HepG2 (cell line): ENCODE results near the gene PTGES3. TPM values are rescaled to one million over a fixed set of nuclear protein-coding genes. Genes with fewer than 3 reads are reported as not detected.

Source experiments
- FOXO1 ChIP-seq: sonication (generic); formaldehyde crosslinking; IDR thresholded peaks from 2 replicates; pipeline ENCODE4 v1.4.0; 2020; ENCODE audit warnings: missing genetic modification reagents
- IKZF1 ChIP-seq: fragments of 450-650 bp; IDR thresholded peaks from 2 replicates; pipeline ENCODE4 v1.7.1; 2016
- KMT2B ChIP-seq: IDR thresholded peaks from 2 replicates; pipeline ENCODE4 v1.6.1; 2016; ENCODE audit warnings: missing genetic modification reagents, missing compliant biosample characterization
- MYC ChIP-seq: sonication (generic); formaldehyde crosslinking; IDR thresholded peaks from 2 replicates; pipeline ENCODE4 v1.9.0; 2021; ENCODE audit warnings: missing genetic modification reagents, borderline replicate concordance
- PITX1 ChIP-seq: sonication (generic); formaldehyde crosslinking; IDR thresholded peaks from 2 replicates; pipeline ENCODE4 v1.5.1; 2020; ENCODE audit warnings: mild to moderate bottlenecking, missing genetic modification reagents
- SSRP1 ChIP-seq: IDR thresholded peaks from 2 replicates; pipeline ENCODE4 v1.6.1; 2016; ENCODE audit warnings: control low read depth
- ZBTB3 ChIP-seq: sonication (generic); formaldehyde crosslinking; IDR thresholded peaks from 2 replicates; pipeline ENCODE4 v1.4.0; 2020; ENCODE audit warnings: low read depth, mild to moderate bottlenecking, moderate library complexity, missing genetic modification reagents, borderline replicate concordance
- ZBTB7B ChIP-seq: sonication (generic); formaldehyde crosslinking; IDR thresholded peaks from 2 replicates; pipeline ENCODE4 v1.4.0; 2020; ENCODE audit warnings: missing genetic modification reagents
- ZFP41 ChIP-seq: sonication (generic); formaldehyde crosslinking; IDR thresholded peaks from 2 replicates; pipeline ENCODE4 v1.4.0; 2020; ENCODE audit warnings: mild to moderate bottlenecking, missing genetic modification reagents, borderline replicate concordance
- ZFX ChIP-seq: sonication (generic); formaldehyde crosslinking; IDR thresholded peaks from 2 replicates; pipeline ENCODE4 v1.4.0; 2020; ENCODE audit warnings: mild to moderate bottlenecking, low read depth, missing genetic modification reagents, moderate library complexity
- ZNF235 ChIP-seq: sonication (generic); formaldehyde crosslinking; IDR thresholded peaks from 2 replicates; pipeline ENCODE4 v1.8.1; 2023; ENCODE audit warnings: mild to moderate bottlenecking, missing genetic modification reagents, borderline replicate concordance
- ZNF556 ChIP-seq: sonication (generic); formaldehyde crosslinking; IDR thresholded peaks from 2 replicates; pipeline ENCODE4 v1.4.0; 2020; ENCODE audit warnings: mild to moderate bottlenecking, missing genetic modification reagents, borderline replicate concordance
- ZNF563 ChIP-seq: sonication (generic); formaldehyde crosslinking; IDR thresholded peaks from 2 replicates; pipeline ENCODE4 v1.8.0; 2022; ENCODE audit warnings: mild to moderate bottlenecking, moderate library complexity, missing genetic modification reagents
- ZNF598 ChIP-seq: sonication (generic); formaldehyde crosslinking; IDR thresholded peaks from 2 replicates; pipeline ENCODE4 v1.5.1; 2020; ENCODE audit warnings: mild to moderate bottlenecking, missing genetic modification reagents, borderline replicate concordance
- ZNF652 ChIP-seq: IDR thresholded peaks from 2 replicates; pipeline ENCODE4 v1.6.1; 2016; ENCODE audit warnings: low read depth, borderline replicate concordance
- polyA plus RNA-seq, 8 experiments: library from polyadenylated mRNA; depleted of rRNA in 3 of 8; stranded (reverse) in 7 of 8; unstranded in 1 of 8; fragments of >200 nt; fragmentation: Illumina TruSeq in 4 of 8; extraction: Trizol in 4 of 8; gene quantifications; 2 replicates each; pipeline versions ENCODE4 v1.2.1 to v1.2.3, GENCODE V29; 2011 to 2016; ENCODE audit warnings: low read depth in 4 of 8, missing spikeins in 1 of 8, mixed read lengths in 1 of 8; ENCODE audit not compliant: insufficient read depth in 1 of 8
- total RNA-seq, 5 experiments: library from RNA; depleted of rRNA; stranded (reverse); fragments of >200 nt; fragmentation: Illumina TruSeq; extraction: Trizol; gene quantifications; 2 replicates each; pipeline ENCODE4 v1.2.3, GENCODE V29; 2016; ENCODE audit warnings: low read depth in 1 of 5
- TF ChIP-seq, protein P1 (sequence below): sonication (generic); formaldehyde crosslinking; IDR thresholded peaks from 2 replicates; pipeline ENCODE4 v1.8.1; 2023; ENCODE audit warnings: mild to moderate bottlenecking, missing genetic modification reagents, borderline replicate concordance
- TF ChIP-seq, protein P2 (sequence below): sonication (generic); formaldehyde crosslinking; IDR thresholded peaks from 2 replicates; pipeline ENCODE4 v1.9.0; 2022; ENCODE audit warnings: missing genetic modification reagents, mild to moderate bottlenecking, borderline replicate concordance
- TF ChIP-seq, protein P3 (sequence below): IDR thresholded peaks from 2 replicates; pipeline ENCODE4 v1.6.1; 2016; ENCODE audit warnings: low read depth, borderline replicate concordance
- TF ChIP-seq, protein P4 (sequence below): sonication (generic); formaldehyde crosslinking; IDR thresholded peaks from 2 replicates; pipeline ENCODE4 v1.8.0; 2022; ENCODE audit warnings: missing genetic modification reagents, mild to moderate bottlenecking, borderline replicate concordance
- TF ChIP-seq, protein P5 (sequence below): IDR thresholded peaks from 2 replicates; pipeline ENCODE4 v1.6.1; 2016; ENCODE audit warnings: low read depth, missing genetic modification reagents, missing compliant biosample characterization

The PTGES3 gene
- total and polyA plus RNA-seq, 2 of the 13 experiments (the other 11 are each of a cell fraction or from before 2014, with no cell fraction given), result 54.4 to 159 TPM

DNA sequence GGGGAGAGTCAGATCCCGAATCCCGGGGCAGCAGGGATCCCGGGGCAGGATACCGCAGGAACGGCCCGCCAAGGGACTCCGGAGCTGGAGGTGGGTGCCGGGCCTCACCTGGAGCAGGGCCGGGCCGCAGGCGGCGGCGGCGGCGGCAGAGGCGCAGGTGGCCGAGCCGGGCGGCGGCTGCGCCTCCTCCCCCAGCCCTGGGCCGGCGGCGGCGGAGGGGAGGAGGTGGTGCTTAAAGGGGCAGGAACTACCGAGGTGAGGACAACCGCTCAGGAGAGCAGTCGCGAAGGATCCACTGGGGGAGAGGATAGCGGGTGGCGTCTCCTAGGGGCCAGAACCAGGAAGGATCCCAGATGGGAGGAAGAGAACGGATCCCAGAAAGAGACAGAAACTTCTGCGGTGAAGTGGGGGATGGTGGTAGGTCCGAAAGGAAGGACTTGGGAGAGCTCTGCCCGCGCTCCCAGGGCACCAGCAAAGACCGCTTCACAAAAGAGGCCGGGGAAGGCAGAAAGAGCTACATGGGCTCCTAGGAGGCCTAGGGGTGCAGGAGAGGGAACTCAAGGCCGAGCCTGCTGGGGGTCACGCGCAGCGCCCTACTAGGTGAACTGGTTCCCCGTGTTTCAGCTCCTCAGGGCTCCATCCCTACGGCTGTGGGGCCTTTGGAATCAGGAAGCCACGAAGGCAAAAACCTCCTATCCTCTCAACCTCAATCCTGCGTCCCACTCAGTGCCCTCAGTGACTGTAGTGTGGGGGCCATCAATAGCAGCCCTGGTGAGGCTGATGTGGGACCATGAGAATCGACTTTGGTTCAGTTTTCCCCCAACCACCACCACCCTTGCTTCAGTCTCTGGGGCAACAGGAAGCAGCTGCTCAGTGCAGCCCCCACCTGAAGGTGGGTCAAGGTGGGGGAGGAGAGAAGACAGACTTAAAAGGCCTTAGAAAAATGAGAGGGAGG, 53.0 kb downstream of the PTGES3 start (continued):
- TF ChIP-seq, protein P1, sequence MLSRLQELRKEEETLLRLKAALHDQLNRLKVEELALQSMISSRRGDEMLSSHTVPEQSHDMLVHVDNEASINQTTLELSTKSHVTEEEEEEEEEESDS, result 0 out of 2 replicates have a peak, but pooled peaks have one; percentile 36
- TF ChIP-seq, protein P2, sequence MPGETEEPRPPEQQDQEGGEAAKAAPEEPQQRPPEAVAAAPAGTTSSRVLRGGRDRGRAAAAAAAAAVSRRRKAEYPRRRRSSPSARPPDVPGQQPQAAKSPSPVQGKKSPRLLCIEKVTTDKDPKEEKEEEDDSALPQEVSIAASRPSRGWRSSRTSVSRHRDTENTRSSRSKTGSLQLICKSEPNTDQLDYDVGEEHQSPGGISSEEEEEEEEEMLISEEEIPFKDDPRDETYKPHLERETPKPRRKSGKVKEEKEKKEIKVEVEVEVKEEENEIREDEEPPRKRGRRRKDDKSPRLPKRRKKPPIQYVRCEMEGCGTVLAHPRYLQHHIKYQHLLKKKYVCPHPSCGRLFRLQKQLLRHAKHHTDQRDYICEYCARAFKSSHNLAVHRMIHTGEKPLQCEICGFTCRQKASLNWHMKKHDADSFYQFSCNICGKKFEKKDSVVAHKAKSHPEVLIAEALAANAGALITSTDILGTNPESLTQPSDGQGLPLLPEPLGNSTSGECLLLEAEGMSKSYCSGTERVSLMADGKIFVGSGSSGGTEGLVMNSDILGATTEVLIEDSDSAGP (CRISPR knock-in tag), result peak; percentile 98
- TF ChIP-seq SSRP1 (CRISPR knock-in tag) (no peak), ZFP41 (no peak), ZNF563 (no peak), ZBTB3 (CRISPR knock-in tag) (no peak), ZNF598 (CRISPR knock-in tag) (no peak), ZBTB7B (CRISPR knock-in tag) (no peak), ZNF556 (CRISPR knock-in tag) (no peak), ZFX (CRISPR knock-in tag) (no peak; the same call in 1 of the 2 replicates), FOXO1 (CRISPR knock-in tag) (0 out of 2 replicates have a peak, but pooled peaks have one; percentile 2), PITX1 (CRISPR knock-in tag) (no peak), KMT2B (CRISPR knock-in tag) (0 out of 2 replicates have a peak, but pooled peaks have one; percentile 25), IKZF1 (no peak), MYC (0 out of 2 replicates have a peak, but pooled peaks have one; percentile 3), ZNF652 (no peak), ZNF235 (CRISPR knock-in tag) (no peak)
- TF ChIP-seq, protein P3, sequence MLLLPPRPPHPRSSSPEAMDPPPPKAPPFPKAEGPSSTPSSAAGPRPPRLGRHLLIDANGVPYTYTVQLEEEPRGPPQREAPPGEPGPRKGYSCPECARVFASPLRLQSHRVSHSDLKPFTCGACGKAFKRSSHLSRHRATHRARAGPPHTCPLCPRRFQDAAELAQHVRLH (CRISPR knock-in tag), result peak; percentile 52; the same call in 1 of the 2 replicates
- TF ChIP-seq, protein P4, sequence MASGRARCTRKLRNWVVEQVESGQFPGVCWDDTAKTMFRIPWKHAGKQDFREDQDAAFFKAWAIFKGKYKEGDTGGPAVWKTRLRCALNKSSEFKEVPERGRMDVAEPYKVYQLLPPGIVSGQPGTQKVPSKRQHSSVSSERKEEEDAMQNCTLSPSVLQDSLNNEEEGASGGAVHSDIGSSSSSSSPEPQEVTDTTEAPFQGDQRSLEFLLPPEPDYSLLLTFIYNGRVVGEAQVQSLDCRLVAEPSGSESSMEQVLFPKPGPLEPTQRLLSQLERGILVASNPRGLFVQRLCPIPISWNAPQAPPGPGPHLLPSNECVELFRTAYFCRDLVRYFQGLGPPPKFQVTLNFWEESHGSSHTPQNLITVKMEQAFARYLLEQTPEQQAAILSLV (CRISPR knock-in tag), result 0 out of 2 replicates have a peak, but pooled peaks have one; percentile 17
- TF ChIP-seq, protein P5, sequence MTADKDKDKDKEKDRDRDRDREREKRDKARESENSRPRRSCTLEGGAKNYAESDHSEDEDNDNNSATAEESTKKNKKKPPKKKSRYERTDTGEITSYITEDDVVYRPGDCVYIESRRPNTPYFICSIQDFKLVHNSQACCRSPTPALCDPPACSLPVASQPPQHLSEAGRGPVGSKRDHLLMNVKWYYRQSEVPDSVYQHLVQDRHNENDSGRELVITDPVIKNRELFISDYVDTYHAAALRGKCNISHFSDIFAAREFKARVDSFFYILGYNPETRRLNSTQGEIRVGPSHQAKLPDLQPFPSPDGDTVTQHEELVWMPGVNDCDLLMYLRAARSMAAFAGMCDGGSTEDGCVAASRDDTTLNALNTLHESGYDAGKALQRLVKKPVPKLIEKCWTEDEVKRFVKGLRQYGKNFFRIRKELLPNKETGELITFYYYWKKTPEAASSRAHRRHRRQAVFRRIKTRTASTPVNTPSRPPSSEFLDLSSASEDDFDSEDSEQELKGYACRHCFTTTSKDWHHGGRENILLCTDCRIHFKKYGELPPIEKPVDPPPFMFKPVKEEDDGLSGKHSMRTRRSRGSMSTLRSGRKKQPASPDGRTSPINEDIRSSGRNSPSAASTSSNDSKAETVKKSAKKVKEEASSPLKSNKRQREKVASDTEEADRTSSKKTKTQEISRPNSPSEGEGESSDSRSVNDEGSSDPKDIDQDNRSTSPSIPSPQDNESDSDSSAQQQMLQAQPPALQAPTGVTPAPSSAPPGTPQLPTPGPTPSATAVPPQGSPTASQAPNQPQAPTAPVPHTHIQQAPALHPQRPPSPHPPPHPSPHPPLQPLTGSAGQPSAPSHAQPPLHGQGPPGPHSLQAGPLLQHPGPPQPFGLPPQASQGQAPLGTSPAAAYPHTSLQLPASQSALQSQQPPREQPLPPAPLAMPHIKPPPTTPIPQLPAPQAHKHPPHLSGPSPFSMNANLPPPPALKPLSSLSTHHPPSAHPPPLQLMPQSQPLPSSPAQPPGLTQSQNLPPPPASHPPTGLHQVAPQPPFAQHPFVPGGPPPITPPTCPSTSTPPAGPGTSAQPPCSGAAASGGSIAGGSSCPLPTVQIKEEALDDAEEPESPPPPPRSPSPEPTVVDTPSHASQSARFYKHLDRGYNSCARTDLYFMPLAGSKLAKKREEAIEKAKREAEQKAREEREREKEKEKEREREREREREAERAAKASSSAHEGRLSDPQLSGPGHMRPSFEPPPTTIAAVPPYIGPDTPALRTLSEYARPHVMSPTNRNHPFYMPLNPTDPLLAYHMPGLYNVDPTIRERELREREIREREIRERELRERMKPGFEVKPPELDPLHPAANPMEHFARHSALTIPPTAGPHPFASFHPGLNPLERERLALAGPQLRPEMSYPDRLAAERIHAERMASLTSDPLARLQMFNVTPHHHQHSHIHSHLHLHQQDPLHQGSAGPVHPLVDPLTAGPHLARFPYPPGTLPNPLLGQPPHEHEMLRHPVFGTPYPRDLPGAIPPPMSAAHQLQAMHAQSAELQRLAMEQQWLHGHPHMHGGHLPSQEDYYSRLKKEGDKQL, result no peak
